Mesodermal cell (in vitro differentiated cells): ENCODE results near the gene CD300A.

Experiments
- H3K27ac ChIP-seq: 2 replicates; pipeline ENCODE4 v1.7.0; 2013; ENCODE audit warnings: mild to moderate bottlenecking, low read depth, low read length, moderate library complexity; ENCODE audit not compliant: severe bottlenecking
- H3K36me3 ChIP-seq: 2 replicates; pipeline ENCODE4 v1.7.1; 2013; ENCODE audit warnings: mild to moderate bottlenecking, low read length, moderate library complexity; ENCODE audit not compliant: control insufficient read depth, insufficient read depth
- H3K4me1 ChIP-seq: one replicate; pipeline ENCODE4 v1.7.1; 2013; ENCODE audit warnings: mild to moderate bottlenecking, low read length; ENCODE audit not compliant: insufficient read depth, control insufficient read depth, poor library complexity, severe bottlenecking
- H3K4me3 ChIP-seq: 2 replicates; pipeline ENCODE4 v1.7.0; 2013; ENCODE audit warnings: low read length, control low read depth, mild to moderate bottlenecking; ENCODE audit not compliant: insufficient read depth, poor library complexity, severe bottlenecking; ENCODE audit errors: extremely low read depth
- H3K9me3 ChIP-seq: 2 replicates; pipeline ENCODE4 v1.7.1; 2013; ENCODE audit warnings: mild to moderate bottlenecking, low read length, moderate library complexity; ENCODE audit not compliant: control insufficient read depth
- WGBS, 2 experiments: methylation state at CpG; one replicate each; pipeline ENCODE4 v1.1.5; 2013; ENCODE audit warnings: missing lambda C conversion rate in 2 of 2; ENCODE audit not compliant: insufficient coverage in 2 of 2; 5-methylcytosine and 5-hydroxymethylcytosine counted together

Gene CD300A

GRCh38 chr17:74521701-74522201, 55.3 kb downstream of the CD300A start:
- Histone ChIP-seq H3K27ac (no peak overlapping the region), H3K4me3 (no peak overlapping the region), H3K9me3 (peaks cover 4% of the 10 kb centered on the region), H3K36me3 (no peaks in the 10 kb centered on the region), H3K4me1 (no peaks in the 10 kb centered on the region)
- 89 to 90% methylated on average over 3 to 5 of the region's 9 CpGs for WGBS, 2 experiments

- no peaks in the 10 kb centered on the region for H3K4me1 ChIP-seq
- H3K36me3 ChIP-seq = no peaks in the 10 kb centered on the region
- H3K27ac ChIP-seq = no peak overlapping the region
- no peak overlapping the region for H3K4me3 ChIP-seq
- H3K9me3 ChIP-seq = peaks cover 4% of the 10 kb centered on the region
- 66 to 80% methylated on average over 7 to 9 of the region's 10 CpGs for WGBS, 2 experiments
Measured at GRCh38 chr17:74522381-74523105, 56.1 kb downstream of the CD300A start.

GRCh38 chr17:74523308-74523707, 56.9 kb downstream of the CD300A start:
- H3K36me3 ChIP-seq = no peaks in the 10 kb centered on the region
- H3K4me3 ChIP-seq = no peak overlapping the region
- H3K27ac ChIP-seq = no peak overlapping the region
- 80 to 83% methylated on average over 1 to 2 of the region's 3 CpGs for WGBS, 2 experiments
- no peaks in the 10 kb centered on the region for H3K4me1 ChIP-seq
- peaks cover 4% of the 10 kb centered on the region for H3K9me3 ChIP-seq

- H3K4me1 ChIP-seq = no peaks in the 10 kb centered on the region
- no peak overlapping the region for H3K27ac ChIP-seq
- H3K36me3 ChIP-seq = no peaks in the 10 kb centered on the region
- no peak overlapping the region for H3K4me3 ChIP-seq
- no peaks in the 10 kb centered on the region for H3K9me3 ChIP-seq
- 83 to 91% methylated on average over 4 to 6 of the region's 11 CpGs for WGBS, 2 experiments
Measured at GRCh38 chr17:74524653-74525464, 58.4 kb downstream of the CD300A start.

- no CpG with 5 or more reads among the region's 1 CpG for WGBS, 2 experiments
- Histone ChIP-seq H3K36me3 (no peaks in the 10 kb centered on the region), H3K4me1 (no peaks in the 10 kb centered on the region), H3K4me3 (no peak overlapping the region), H3K9me3 (no peaks in the 10 kb centered on the region), H3K27ac (no peak overlapping the region)
Measured at GRCh38 chr17:74525465-74525725, 59.0 kb downstream of the CD300A start.

GRCh38 chr17:74525781-74526288, 59.4 kb downstream of the CD300A start:
- no peaks in the 10 kb centered on the region for H3K4me1 ChIP-seq
- no peaks in the 10 kb centered on the region for H3K9me3 ChIP-seq
- H3K36me3 ChIP-seq = no peaks in the 10 kb centered on the region
- no peak overlapping the region for H3K4me3 ChIP-seq
- 87 to 91% methylated on average over 12 to 14 of the region's 14 CpGs for WGBS, 2 experiments
- no peak overlapping the region for H3K27ac ChIP-seq

- Histone ChIP-seq H3K36me3 (no peaks in the 10 kb centered on the region), H3K27ac (no peak overlapping the region), H3K4me1 (no peaks in the 10 kb centered on the region), H3K4me3 (no peak overlapping the region), H3K9me3 (no peaks in the 10 kb centered on the region)
- 77 to 79% methylated on average over 2 of the region's 3 CpGs for WGBS, 2 experiments
Measured at GRCh38 chr17:74526681-74527080, 60.2 kb downstream of the CD300A start.

- WGBS, 2 experiments = 88 to 92% methylated on average over 4 to 5 of the region's 5 CpGs
- Histone ChIP-seq H3K9me3 (no peaks in the 10 kb centered on the region), H3K27ac (no peak overlapping the region), H3K4me3 (no peak overlapping the region), H3K36me3 (no peaks in the 10 kb centered on the region), H3K4me1 (no peaks in the 10 kb centered on the region)
Measured at GRCh38 chr17:74527081-74527480, 60.6 kb downstream of the CD300A start.

- 89 to 93% methylated on average over 3 to 6 of the region's 8 CpGs for WGBS, 2 experiments
- no peak overlapping the region for H3K27ac ChIP-seq
- no peak overlapping the region for H3K4me3 ChIP-seq
- H3K9me3 ChIP-seq = no peaks in the 10 kb centered on the region
- H3K36me3 ChIP-seq = no peaks in the 10 kb centered on the region
- no peaks in the 10 kb centered on the region for H3K4me1 ChIP-seq
Measured at GRCh38 chr17:74527756-74528155, 61.3 kb downstream of the CD300A start.

GRCh38 chr17:74528491-74529199, 62.2 kb downstream of the CD300A start:
- H3K4me3 ChIP-seq = no peak overlapping the region
- H3K36me3 ChIP-seq = no peaks in the 10 kb centered on the region
- WGBS, 2 experiments = 80 to 88% methylated on average over 3 to 6 of the region's 8 CpGs
- no peak overlapping the region for H3K27ac ChIP-seq
- H3K9me3 ChIP-seq = no peaks in the 10 kb centered on the region
- no peaks in the 10 kb centered on the region for H3K4me1 ChIP-seq
